Measurements from ENCODE around the gene PTGS2. TPM values are rescaled to one million over a fixed set of nuclear protein-coding genes. Genes with fewer than 3 reads are reported as not detected.
"Not testable (repeated sequence)": the region's sequence is repeated elsewhere in the genome, so short reads cannot be mapped to it uniquely, and the experiment has no call there.

The PTGS2 gene
- total RNA-seq, 1 experiment from 2014 or later: 78.2 TPM

- H3K4me1 Mint-ChIP-seq (ENCODE audit: low read depth, unreplicated experiment): no peaks in the 10 kb centered on the region
- BruUV-seq (replicated peaks): no TSS peak
- no peaks in the 10 kb centered on the region for H3K36me3 Mint-ChIP-seq (ENCODE audit: insufficient read depth, unreplicated experiment)
- H3K27me3 Mint-ChIP-seq (ENCODE audit: unreplicated experiment): no peaks in the 10 kb centered on the region
- intact Hi-C loops (cut with micrococcal nuclease; ENCODE audit: unreplicated experiment): no loop called here
- CTCF ChIA-PET: interaction anchor here (1.1 kb wide), 1 partner anchor 9 kb away, joined by 3 read pairs; the partner anchor contains the start of gene PTGS2
- DNase-seq: no peak
- no peak overlapping the region for H3K4me3 Mint-ChIP-seq (ENCODE audit: low read depth, unreplicated experiment)
- H3K27ac Mint-ChIP-seq (ENCODE audit: unreplicated experiment): no peak overlapping the region
- H3K9me3 Mint-ChIP-seq (ENCODE audit: low read depth, unreplicated experiment): no peaks in the 10 kb centered on the region
- TF ChIP-seq CTCF (IDR thresholded peaks at IDR 0.05; ENCODE audit: unreplicated experiment): no peak
These were observed 8.9 kb downstream of the PTGS2 start for GRCh38 chr1:186671136-186671825.

- Mint-ChIP-seq H3K36me3 (ENCODE audit: insufficient read depth, unreplicated experiment) (no peaks in the 10 kb centered on the region), H3K4me1 (ENCODE audit: low read depth, unreplicated experiment) (no peaks in the 10 kb centered on the region), H3K9me3 (ENCODE audit: low read depth, unreplicated experiment) (no peaks in the 10 kb centered on the region), H3K27me3 (ENCODE audit: unreplicated experiment) (no peaks in the 10 kb centered on the region), H3K4me3 (ENCODE audit: low read depth, unreplicated experiment) (no peak overlapping the region), H3K27ac (ENCODE audit: unreplicated experiment) (no peak overlapping the region)
- intact Hi-C loops (cut with micrococcal nuclease; ENCODE audit: unreplicated experiment): no loop called here
- TF ChIP-seq CTCF (IDR thresholded peaks at IDR 0.05; ENCODE audit: unreplicated experiment): no peak
- CTCF ChIA-PET: interaction anchor here (1.1 kb wide), 1 partner anchor 10 kb away, joined by 3 read pairs; the partner anchor contains the start of gene PTGS2
- DNase-seq: no peak
- BruUV-seq (replicated peaks): no TSS peak
These were observed 9.7 kb downstream of the PTGS2 start for GRCh38 chr1:186670297-186671135.

- H3K9me3 Mint-ChIP-seq (ENCODE audit: low read depth, unreplicated experiment); DNase-seq; H3K27ac Mint-ChIP-seq (ENCODE audit: unreplicated experiment); H3K36me3 Mint-ChIP-seq (ENCODE audit: insufficient read depth, unreplicated experiment); H3K27me3 Mint-ChIP-seq (ENCODE audit: unreplicated experiment); BruUV-seq (replicated peaks); intact Hi-C loops (cut with micrococcal nuclease; ENCODE audit: unreplicated experiment); H3K4me3 Mint-ChIP-seq (ENCODE audit: low read depth, unreplicated experiment); CTCF ChIA-PET; H3K4me1 Mint-ChIP-seq (ENCODE audit: low read depth, unreplicated experiment): not testable (repeated sequence)
These were observed 10.4 kb downstream of the PTGS2 start for GRCh38 chr1:186669784-186670183.

- intact Hi-C loops (cut with micrococcal nuclease; ENCODE audit: unreplicated experiment); H3K27ac Mint-ChIP-seq (ENCODE audit: unreplicated experiment); H3K9me3 Mint-ChIP-seq (ENCODE audit: low read depth, unreplicated experiment); H3K36me3 Mint-ChIP-seq (ENCODE audit: insufficient read depth, unreplicated experiment); DNase-seq; H3K4me3 Mint-ChIP-seq (ENCODE audit: low read depth, unreplicated experiment); H3K27me3 Mint-ChIP-seq (ENCODE audit: unreplicated experiment); BruUV-seq (replicated peaks); H3K4me1 Mint-ChIP-seq (ENCODE audit: low read depth, unreplicated experiment): not testable (repeated sequence)
- CTCF ChIA-PET: interaction anchor here (0.6 kb wide), 1 partner anchor 390 kb away, joined by 5 read pairs; no protein-coding TSS in a partner anchor
These were observed 16.0 kb downstream of the PTGS2 start for GRCh38 chr1:186664217-186664616.

- Mint-ChIP-seq H3K4me3 (ENCODE audit: low read depth, unreplicated experiment) (no peak overlapping the region), H3K36me3 (ENCODE audit: insufficient read depth, unreplicated experiment) (no peaks in the 10 kb centered on the region), H3K4me1 (ENCODE audit: low read depth, unreplicated experiment) (no peaks in the 10 kb centered on the region), H3K9me3 (ENCODE audit: low read depth, unreplicated experiment) (peaks cover 5% of the 10 kb centered on the region), H3K27me3 (ENCODE audit: unreplicated experiment) (no peaks in the 10 kb centered on the region), H3K27ac (ENCODE audit: unreplicated experiment) (no peak overlapping the region)
- no peak for TF ChIP-seq CTCF (IDR thresholded peaks at IDR 0.05; ENCODE audit: unreplicated experiment)
- intact Hi-C loops (cut with micrococcal nuclease; ENCODE audit: unreplicated experiment): no loop called here
- BruUV-seq (replicated peaks): no TSS peak
- DNase-seq: no peak
- CTCF ChIA-PET: no interaction called here
These were observed 17.5 kb downstream of the PTGS2 start for GRCh38 chr1:186662752-186663151.

Data from Calu3 (cell line).